H9 (cell line): ENCODE data around the gene MINDY2. TPM values are rescaled to one million over a fixed set of nuclear protein-coding genes. Genes with fewer than 3 reads are reported as not detected.

ENCODE experiments used
- DNase-seq: peaks from one replicate; pipeline ENCODE4 v3.0.0-alpha.2; 2017
- H2AFZ ChIP-seq: one replicate; pipeline ENCODE4 v1.6.1; 2013; ENCODE audit warnings: mild to moderate bottlenecking, low read length, control low read depth, moderate library complexity
- H2AK5ac ChIP-seq: 2 replicates; pipeline ENCODE4 v1.6.1; 2013; ENCODE audit warnings: low read length, control low read depth, mixed read lengths; ENCODE audit not compliant: insufficient read length
- H2BK120ac ChIP-seq: one replicate; pipeline ENCODE4 v1.6.1; 2013; ENCODE audit warnings: low read depth, mild to moderate bottlenecking, low read length, control low read depth, inconsistent platforms; ENCODE audit not compliant: poor library complexity, severe bottlenecking
- H2BK12ac ChIP-seq: 2 replicates; pipeline ENCODE4 v1.6.1; 2013; ENCODE audit warnings: low read length, control low read depth, mixed read lengths, low read depth; ENCODE audit not compliant: insufficient read length
- H2BK15ac ChIP-seq: 2 replicates; pipeline ENCODE4 v1.6.1; 2013; ENCODE audit warnings: low read depth, low read length, control low read depth
- H2BK20ac ChIP-seq: one replicate; pipeline ENCODE4 v1.6.1; 2013; ENCODE audit warnings: low read depth, mild to moderate bottlenecking, low read length, control low read depth, inconsistent platforms; ENCODE audit not compliant: poor library complexity, severe bottlenecking
- H2BK5ac ChIP-seq: 2 replicates; pipeline ENCODE4 v1.6.1; 2013; ENCODE audit warnings: low read length, control low read depth, mixed read lengths; ENCODE audit not compliant: insufficient read length
- H3K14ac ChIP-seq: 2 replicates; pipeline ENCODE4 v1.6.1; 2013; ENCODE audit warnings: low read length, control low read depth; ENCODE audit not compliant: insufficient read depth
- H3K18ac ChIP-seq: 2 replicates; pipeline ENCODE4 v1.6.1; 2013; ENCODE audit warnings: low read depth, mild to moderate bottlenecking, mixed read lengths, low read length, control low read depth; ENCODE audit not compliant: insufficient read length
- H3K23ac ChIP-seq: 2 replicates; pipeline ENCODE4 v1.6.1; 2013; ENCODE audit warnings: low read length, control low read depth, mixed read lengths, low read depth; ENCODE audit not compliant: insufficient read length
- H3K23me2 ChIP-seq: 2 replicates; pipeline ENCODE4 v1.6.1; 2013; ENCODE audit warnings: low read depth, mild to moderate bottlenecking, mixed read lengths, low read length, control low read depth; ENCODE audit not compliant: insufficient read length, poor library complexity, severe bottlenecking
- H3K27ac ChIP-seq: 2 replicates; pipeline ENCODE4 v1.5.1; 2013; ENCODE audit warnings: low read length, control low read depth, mixed read lengths, low read depth; ENCODE audit not compliant: insufficient read length
- H3K27me3 ChIP-seq: 2 replicates; pipeline ENCODE4 v1.6.1; 2013; ENCODE audit warnings: low read length, control low read depth, inconsistent platforms; ENCODE audit not compliant: insufficient read depth
- H3K4ac ChIP-seq: 2 replicates; pipeline ENCODE4 v1.6.1; 2013; ENCODE audit warnings: low read depth, mild to moderate bottlenecking, control low read depth, inconsistent platforms, low read length, moderate library complexity
- H3K4me1 ChIP-seq: 2 replicates; pipeline ENCODE4 v1.6.1; 2013; ENCODE audit warnings: low read length, control low read depth, inconsistent platforms; ENCODE audit not compliant: insufficient read depth
- H3K4me2 ChIP-seq: 2 replicates; pipeline ENCODE4 v1.6.1; 2013; ENCODE audit warnings: low read length, control low read depth, mixed read lengths; ENCODE audit not compliant: insufficient read length, insufficient read depth
- H3K56ac ChIP-seq: 2 replicates; pipeline ENCODE4 v1.6.1; 2013; ENCODE audit warnings: low read depth, mild to moderate bottlenecking, mixed read lengths, low read length, control low read depth; ENCODE audit not compliant: insufficient read length
- H3K79me1 ChIP-seq: 2 replicates; pipeline ENCODE4 v1.6.1; 2013; ENCODE audit warnings: low read depth, mild to moderate bottlenecking, moderate library complexity, low read length, control low read depth, inconsistent platforms; ENCODE audit not compliant: insufficient read depth, poor library complexity, severe bottlenecking
- H3K79me2 ChIP-seq: 2 replicates; pipeline ENCODE4 v1.6.1; 2013; ENCODE audit warnings: low read length, control low read depth, inconsistent platforms; ENCODE audit not compliant: insufficient read depth
- H3K9ac ChIP-seq: 2 replicates; pipeline ENCODE4 v1.6.1; 2013; ENCODE audit warnings: low read length, control low read depth, mixed read lengths; ENCODE audit not compliant: insufficient read length; ENCODE audit errors: extremely low read depth
- H3K9me3 ChIP-seq: one replicate; pipeline ENCODE4 v1.6.1; 2013; ENCODE audit warnings: low read depth, low read length, inconsistent platforms; ENCODE audit not compliant: control insufficient read depth
- H3T11ph ChIP-seq: one replicate; pipeline ENCODE4 v1.6.1; 2013; ENCODE audit warnings: mild to moderate bottlenecking, low read length, control low read depth, inconsistent platforms
- H4K20me1 ChIP-seq: one replicate; pipeline ENCODE4 v1.6.1; 2013; ENCODE audit not compliant: control insufficient read depth, insufficient read length, insufficient read depth
- H4K5ac ChIP-seq: 2 replicates; pipeline ENCODE4 v1.6.1; 2013; ENCODE audit warnings: low read depth, mild to moderate bottlenecking, mixed read lengths, low read length, control low read depth; ENCODE audit not compliant: insufficient read length
- H4K8ac ChIP-seq: replicated peaks from 2 replicates; pipeline ENCODE4 v1.6.1; 2013; ENCODE audit warnings: low read length, control low read depth, mixed read lengths, low read depth; ENCODE audit not compliant: insufficient read length
- H4K91ac ChIP-seq: 2 replicates; pipeline ENCODE4 v1.6.1; 2013; ENCODE audit warnings: low read depth, mild to moderate bottlenecking, moderate library complexity, mixed read lengths, low read length, control low read depth; ENCODE audit not compliant: insufficient read length
- H3K27ac Mint-ChIP-seq, 3 experiments: 2 replicates in 2 of 3; 3 replicates in 1 of 3; pipeline ENCODE4 v1.8.0; 2020 to 2021; ENCODE audit warnings: mixed read lengths in 3 of 3, mild to moderate bottlenecking in 1 of 3, moderate library complexity in 1 of 3
- H3K27me3 Mint-ChIP-seq: 2 replicates; pipeline ENCODE4 v1.8.0; 2021; ENCODE audit warnings: low read depth, mild to moderate bottlenecking, moderate library complexity, mixed read lengths
- H3K36me3 Mint-ChIP-seq, 3 experiments: 2 replicates in 2 of 3; 3 replicates in 1 of 3; pipeline ENCODE4 v1.8.0; 2020 to 2021; ENCODE audit warnings: low read depth in 3 of 3, mixed read lengths in 3 of 3; ENCODE audit not compliant: insufficient read depth in 1 of 3
- H3K4me1 Mint-ChIP-seq, 2 experiments: 2 replicates each; pipeline ENCODE4 v1.8.0; 2020; ENCODE audit warnings: mixed read lengths in 2 of 2
- H3K4me3 Mint-ChIP-seq, 2 experiments: 2 replicates in 1 of 2; 3 replicates in 1 of 2; pipeline ENCODE4 v1.8.0; 2020 to 2021; ENCODE audit warnings: mild to moderate bottlenecking in 2 of 2, mixed read lengths in 2 of 2, moderate library complexity in 1 of 2
- H3K9me3 Mint-ChIP-seq, 2 experiments: 2 replicates in 1 of 2; 3 replicates in 1 of 2; pipeline ENCODE4 v1.8.0; 2020; ENCODE audit warnings: mild to moderate bottlenecking in 2 of 2, mixed read lengths in 2 of 2, moderate library complexity in 1 of 2
- CTCF ChIP-seq: fragments of 200-600 bp; sonication (generic); conservative IDR thresholded peaks from 3 replicates; pipeline ENCODE4 v1.8.0; 2021; ENCODE audit warnings: antibody characterized with exemption, mild to moderate bottlenecking
- WGBS: extraction: QIAGEN DNeasy Blood & Tissue Kit; methylation state at CpG from one replicate; pipeline ENCODE4 v1.1.7; 2013; ENCODE audit warnings: missing lambda C conversion rate, low lambda C conversion rate, mixed read lengths; ENCODE audit not compliant: insufficient read length; ENCODE audit errors: extremely low coverage; 5-methylcytosine and 5-hydroxymethylcytosine counted together
- total RNA-seq: library from RNA; stranded (reverse); gene quantifications from 2 replicates; pipeline ENCODE4 v1.2.1, GENCODE V29; 2021

MINDY2 gene
- total RNA-seq, 1 experiment from 2014 or later = 32.3 TPM

DNA sequence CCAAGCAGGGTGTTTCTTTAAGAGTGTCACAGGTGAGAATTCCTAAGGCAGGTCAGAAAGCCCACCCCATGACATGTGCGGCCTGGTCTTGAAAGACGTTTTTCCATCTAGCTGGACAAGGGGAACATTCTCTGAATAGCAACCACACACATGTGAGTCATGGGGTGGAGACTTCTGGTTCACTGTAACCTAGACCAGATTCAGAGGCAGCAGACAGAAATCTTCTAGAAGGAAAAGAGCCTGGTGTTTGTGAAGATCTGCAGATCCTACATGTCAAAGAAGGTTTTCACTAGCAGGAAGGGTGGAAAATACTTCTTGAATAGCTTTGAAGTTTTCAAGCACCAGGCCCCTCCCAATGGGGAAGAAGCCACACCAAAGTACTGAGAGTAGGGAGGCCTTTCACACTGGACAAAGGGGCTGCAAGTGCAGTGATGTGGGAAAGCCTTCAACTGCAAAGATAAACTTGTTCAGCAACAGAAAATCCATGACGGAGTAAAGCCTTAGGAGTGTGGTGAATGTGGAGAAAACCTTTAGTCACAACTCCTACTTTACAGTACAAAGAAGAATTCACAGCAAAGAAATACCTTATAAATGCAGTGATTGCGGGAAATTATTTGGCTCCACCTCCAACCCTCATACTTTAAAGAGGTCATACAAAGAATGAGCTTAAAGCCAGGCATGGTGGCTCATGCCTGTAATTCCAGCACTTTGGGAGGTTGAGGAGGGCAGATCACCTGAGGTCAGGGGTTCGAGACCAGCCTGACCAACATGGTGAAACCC is 39.2 kb upstream of the MINDY2 start:
- no peak for DNase-seq
- Mint-ChIP-seq H3K4me1 (peaks cover 37 to 41% of the 10 kb centered on the region in 2 experiments), H3K36me3 (peaks cover 0 to 7% (median 4%) of the 10 kb centered on the region in 3 experiments; a peak in 4 of 7 replicates), H3K9me3 (no peaks in the 10 kb centered on the region), H3K4me3 (no peak overlapping the region), H3K27ac (peak overlapping the region in 2 of 3 experiments; percentile 65 to 83; a peak in 3 of 7 replicates), H3K27me3 (no peaks in the 10 kb centered on the region)
- Histone ChIP-seq H3K9me3 (no peaks in the 10 kb centered on the region), H3K14ac (no peak overlapping the region), H3K27ac (no peak overlapping the region), H3K4ac (no peak overlapping the region; the same call in 1 of the 2 replicates), H2AK5ac (no peak overlapping the region), H3K4me2 (no peak overlapping the region), H2BK120ac (no peak overlapping the region), H4K5ac (no peak overlapping the region), H3K27me3 (no peaks in the 10 kb centered on the region), H4K20me1 (no peaks in the 10 kb centered on the region), H3T11ph (no peak overlapping the region), H2AFZ (no peak overlapping the region), H2BK15ac (no peak overlapping the region), H3K79me2 (peaks cover 26% of the 10 kb centered on the region; the same call in 1 of the 2 replicates), H4K91ac (no peak overlapping the region), H4K8ac (no peak overlapping the region), H3K9ac (no peak overlapping the region), H3K23me2 (no peaks in the 10 kb centered on the region), H3K56ac (no peak overlapping the region), H2BK20ac (no peak overlapping the region), H3K79me1 (peaks cover 6% of the 10 kb centered on the region), H3K18ac (no peak overlapping the region), H2BK5ac (no peak overlapping the region), H2BK12ac (no peak overlapping the region), H3K4me1 (no peaks in the 10 kb centered on the region), H3K23ac (no peak overlapping the region)
- no peak for TF ChIP-seq CTCF
- WGBS = no CpG with 5 or more reads among the region's 5 CpGs
